Central memory CD8-positive, alpha-beta T cell (primary cell): ENCODE results near the gene TGFA.
A peak's percentile ranks its signal among the peaks of the same experiment; 100 is the strongest.

ENCODE experiments used
- ATAC-seq: fragments of 150-1000 bp; cut with Tn5 transposase; replicated peaks from 2 replicates; pipeline ENCODE4 v1.10.0; 2022; ENCODE audit warnings: mild to moderate bottlenecking, moderate FRiP score, moderate number of reproducible peaks; ENCODE audit not compliant: poor library complexity, severe bottlenecking; ENCODE audit errors: extremely low read depth
- DNase-seq, 2 donors: peaks; one replicate each; pipeline ENCODE4 v3.0.0; 2021; ENCODE audit warnings: low spot score in 2 of 2
- H3K27ac Mint-ChIP-seq: one replicate; pipeline ENCODE4 v1.8.0; 2022; ENCODE audit warnings: low read depth, mild to moderate bottlenecking, moderate library complexity, mixed read lengths
- H3K27me3 Mint-ChIP-seq: one replicate; pipeline ENCODE4 v1.8.0; 2022; ENCODE audit warnings: mixed read lengths
- H3K36me3 Mint-ChIP-seq: one replicate; pipeline ENCODE4 v1.8.0; 2022; ENCODE audit warnings: mild to moderate bottlenecking, moderate library complexity, mixed read lengths; ENCODE audit not compliant: insufficient read depth
- H3K4me1 Mint-ChIP-seq: one replicate; pipeline ENCODE4 v1.8.0; 2022; ENCODE audit warnings: mixed read lengths
- H3K4me3 Mint-ChIP-seq: one replicate; pipeline ENCODE4 v1.8.0; 2022; ENCODE audit warnings: mild to moderate bottlenecking, moderate library complexity, mixed read lengths
- H3K9me3 Mint-ChIP-seq: one replicate; pipeline ENCODE4 v1.8.0; 2022; ENCODE audit warnings: mixed read lengths

The TGFA gene

GRCh38 chr2:70528929-70529328, 24.7 kb downstream of the TGFA start:
- no peaks in the 10 kb centered on the region for H3K9me3 Mint-ChIP-seq
- no peaks in the 10 kb centered on the region for H3K36me3 Mint-ChIP-seq
- no peak overlapping the region for H3K27ac Mint-ChIP-seq
- DNase-seq (no peak), ATAC-seq (no peak)
- peaks cover 14% of the 10 kb centered on the region for H3K4me1 Mint-ChIP-seq
- H3K27me3 Mint-ChIP-seq: no peaks in the 10 kb centered on the region
- no peak overlapping the region for H3K4me3 Mint-ChIP-seq

GRCh38 chr2:70528276-70528675, 25.4 kb downstream of the TGFA start:
- Mint-ChIP-seq H3K4me3 (no peak overlapping the region), H3K4me1 (peaks cover 20% of the 10 kb centered on the region), H3K27me3 (no peaks in the 10 kb centered on the region), H3K36me3 (no peaks in the 10 kb centered on the region), H3K27ac (no peak overlapping the region), H3K9me3 (no peaks in the 10 kb centered on the region)
- ATAC-seq (no peak), DNase-seq (no peak)

- Mint-ChIP-seq H3K36me3 (no peaks in the 10 kb centered on the region), H3K4me3 (no peak overlapping the region), H3K9me3 (no peaks in the 10 kb centered on the region), H3K27ac (no peak overlapping the region), H3K4me1 (peaks cover 23% of the 10 kb centered on the region), H3K27me3 (no peaks in the 10 kb centered on the region)
- DNase-seq (no peak), ATAC-seq (no peak)
Measured at GRCh38 chr2:70527447-70528080, 26.1 kb downstream of the TGFA start.

GRCh38 chr2:70526126-70526525, 27.5 kb downstream of the TGFA start:
- Mint-ChIP-seq H3K4me1 (peaks cover 18% of the 10 kb centered on the region), H3K27me3 (no peaks in the 10 kb centered on the region), H3K4me3 (no peak overlapping the region), H3K9me3 (no peaks in the 10 kb centered on the region), H3K27ac (no peak overlapping the region), H3K36me3 (no peaks in the 10 kb centered on the region)
- ATAC-seq (no peak), DNase-seq (no peak)

GRCh38 chr2:70525032-70525431, 28.6 kb downstream of the TGFA start:
- peaks cover 1% of the 10 kb centered on the region for H3K36me3 Mint-ChIP-seq
- DNase-seq (no peak), ATAC-seq (no peak)
- no peaks in the 10 kb centered on the region for H3K27me3 Mint-ChIP-seq
- H3K9me3 Mint-ChIP-seq: no peaks in the 10 kb centered on the region
- peaks cover 18% of the 10 kb centered on the region for H3K4me1 Mint-ChIP-seq
- no peak overlapping the region for H3K4me3 Mint-ChIP-seq
- no peak overlapping the region for H3K27ac Mint-ChIP-seq

GRCh38 chr2:70523996-70524965, 29.3 kb downstream of the TGFA start:
- Mint-ChIP-seq H3K4me1 (peaks cover 18% of the 10 kb centered on the region), H3K27me3 (no peaks in the 10 kb centered on the region), H3K27ac (peak overlapping the region; percentile 74), H3K4me3 (peak overlapping the region; percentile 66), H3K9me3 (no peaks in the 10 kb centered on the region), H3K36me3 (peaks cover 1% of the 10 kb centered on the region)
- ATAC-seq (peak; percentile 91), DNase-seq (peak in 1 of 2 donors; percentile 43)

GRCh38 chr2:70523672-70523995, 30.0 kb downstream of the TGFA start:
- ATAC-seq (no peak), DNase-seq (no peak)
- H3K36me3 Mint-ChIP-seq: peaks cover 1% of the 10 kb centered on the region
- H3K27me3 Mint-ChIP-seq: no peaks in the 10 kb centered on the region
- H3K4me3 Mint-ChIP-seq: peak overlapping the region; percentile 66
- H3K27ac Mint-ChIP-seq: peak overlapping the region; percentile 74
- no peaks in the 10 kb centered on the region for H3K9me3 Mint-ChIP-seq
- H3K4me1 Mint-ChIP-seq: peaks cover 18% of the 10 kb centered on the region

GRCh38 chr2:70522627-70523026, 31.0 kb downstream of the TGFA start:
- peaks cover 18% of the 10 kb centered on the region for H3K4me1 Mint-ChIP-seq
- ATAC-seq (no peak), DNase-seq (no peak)
- peaks cover 1% of the 10 kb centered on the region for H3K36me3 Mint-ChIP-seq
- no peak overlapping the region for H3K4me3 Mint-ChIP-seq
- H3K27ac Mint-ChIP-seq: no peak overlapping the region
- H3K27me3 Mint-ChIP-seq: no peaks in the 10 kb centered on the region
- no peaks in the 10 kb centered on the region for H3K9me3 Mint-ChIP-seq

- no peak overlapping the region for H3K4me3 Mint-ChIP-seq
- no peaks in the 10 kb centered on the region for H3K27me3 Mint-ChIP-seq
- no peak overlapping the region for H3K27ac Mint-ChIP-seq
- peaks cover 1% of the 10 kb centered on the region for H3K36me3 Mint-ChIP-seq
- H3K9me3 Mint-ChIP-seq: no peaks in the 10 kb centered on the region
- ATAC-seq: no peak
- no peak for DNase-seq
- H3K4me1 Mint-ChIP-seq: peaks cover 26% of the 10 kb centered on the region
Measured at GRCh38 chr2:70520825-70521224, 32.8 kb downstream of the TGFA start.

- DNase-seq: no peak
- Mint-ChIP-seq H3K27me3 (no peaks in the 10 kb centered on the region), H3K27ac (no peak overlapping the region), H3K36me3 (peaks cover 1% of the 10 kb centered on the region), H3K4me1 (peaks cover 24% of the 10 kb centered on the region), H3K9me3 (no peaks in the 10 kb centered on the region), H3K4me3 (no peak overlapping the region)
- ATAC-seq: no peak
Measured at GRCh38 chr2:70519453-70519852, 34.2 kb downstream of the TGFA start.

GRCh38 chr2:70518557-70518956, 35.1 kb downstream of the TGFA start:
- H3K27me3 Mint-ChIP-seq: no peaks in the 10 kb centered on the region
- no peak for DNase-seq
- no peaks in the 10 kb centered on the region for H3K9me3 Mint-ChIP-seq
- H3K36me3 Mint-ChIP-seq: peaks cover 1% of the 10 kb centered on the region
- H3K27ac Mint-ChIP-seq: no peak overlapping the region
- no peak overlapping the region for H3K4me3 Mint-ChIP-seq
- H3K4me1 Mint-ChIP-seq: peaks cover 15% of the 10 kb centered on the region
- ATAC-seq: no peak

- Mint-ChIP-seq H3K4me1 (peaks cover 9% of the 10 kb centered on the region), H3K4me3 (no peak overlapping the region), H3K27ac (no peak overlapping the region), H3K9me3 (no peaks in the 10 kb centered on the region), H3K27me3 (no peaks in the 10 kb centered on the region), H3K36me3 (peaks cover 1% of the 10 kb centered on the region)
- ATAC-seq (no peak), DNase-seq (no peak)
Measured at GRCh38 chr2:70517804-70518203, 35.8 kb downstream of the TGFA start.

- H3K27ac Mint-ChIP-seq: no peak overlapping the region
- ATAC-seq (no peak), DNase-seq (no peak)
- peaks cover 9% of the 10 kb centered on the region for H3K4me1 Mint-ChIP-seq
- no peak overlapping the region for H3K4me3 Mint-ChIP-seq
- peaks cover 1% of the 10 kb centered on the region for H3K36me3 Mint-ChIP-seq
- no peaks in the 10 kb centered on the region for H3K27me3 Mint-ChIP-seq
- H3K9me3 Mint-ChIP-seq: no peaks in the 10 kb centered on the region
Measured at GRCh38 chr2:70516596-70516995, 37.0 kb downstream of the TGFA start.
